ENCODE results near the gene PRR12.

Gene PRR12

DNA sequence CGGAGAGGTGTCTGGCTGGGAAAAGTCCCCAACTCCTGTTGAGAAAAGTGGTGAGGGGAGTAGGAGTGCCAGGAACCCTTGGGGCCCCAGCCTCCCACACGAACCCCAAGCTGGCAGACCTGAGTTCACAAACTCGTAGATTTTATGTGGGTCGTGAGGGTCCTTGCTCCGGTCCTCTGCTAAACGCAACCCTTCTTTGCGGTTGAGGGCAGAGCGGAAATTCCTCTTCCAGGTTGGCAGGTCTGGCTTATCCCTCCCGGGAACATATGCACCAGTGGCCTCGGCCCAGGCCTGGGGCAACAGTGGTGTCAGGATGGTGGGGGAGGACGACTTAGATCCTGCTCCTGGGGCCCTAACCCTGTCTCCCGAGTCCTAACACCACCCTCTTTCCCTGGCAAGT, 72.2 kb downstream of the PRR12 start:
- DNase-seq (ENCODE audit: low read depth, low spot score) = no peak

DNA sequence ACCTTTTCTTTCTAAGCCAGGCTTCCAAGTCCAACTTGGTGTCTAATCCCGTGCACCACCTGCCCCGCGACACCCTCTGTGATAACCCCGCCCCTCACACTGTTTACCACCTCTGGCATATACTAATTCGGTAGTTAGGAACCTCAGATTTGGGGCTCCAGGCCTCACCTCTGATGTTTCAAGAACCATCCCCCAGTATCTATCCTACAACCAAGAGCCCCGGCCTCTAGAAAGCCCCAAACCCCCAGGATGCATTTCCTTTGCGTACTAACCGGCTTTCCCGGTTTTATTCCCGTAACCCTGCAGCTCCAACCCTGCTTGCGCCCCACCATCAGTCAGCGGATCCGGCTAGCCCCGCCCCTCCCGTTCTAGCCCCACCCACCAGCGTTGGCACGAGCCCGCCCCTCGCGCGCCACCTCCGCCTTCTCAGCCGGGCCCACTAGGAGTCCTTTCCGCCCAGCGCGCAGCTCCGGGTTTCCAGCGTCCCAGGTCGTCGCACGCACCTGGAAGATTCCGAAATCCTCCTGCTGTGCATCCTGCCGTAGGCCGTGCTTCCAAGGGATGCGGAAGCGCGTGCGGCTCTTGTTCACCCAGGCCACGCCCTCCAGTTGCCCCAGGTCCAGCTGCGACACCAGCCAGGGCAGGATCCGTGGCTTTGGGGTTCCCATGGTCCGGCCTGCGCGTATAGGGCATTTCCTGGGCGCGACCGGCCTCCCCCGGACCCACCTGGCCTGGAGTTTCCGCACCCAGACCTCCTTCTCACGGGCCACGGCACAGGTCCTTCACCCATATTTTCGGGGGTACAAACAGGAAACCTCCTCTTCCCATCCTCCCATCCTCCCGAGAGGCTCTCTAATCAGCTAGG, 73.4 kb downstream of the PRR12 start:
- DNase-seq (ENCODE audit: low read depth, low spot score) = no peak

DNA sequence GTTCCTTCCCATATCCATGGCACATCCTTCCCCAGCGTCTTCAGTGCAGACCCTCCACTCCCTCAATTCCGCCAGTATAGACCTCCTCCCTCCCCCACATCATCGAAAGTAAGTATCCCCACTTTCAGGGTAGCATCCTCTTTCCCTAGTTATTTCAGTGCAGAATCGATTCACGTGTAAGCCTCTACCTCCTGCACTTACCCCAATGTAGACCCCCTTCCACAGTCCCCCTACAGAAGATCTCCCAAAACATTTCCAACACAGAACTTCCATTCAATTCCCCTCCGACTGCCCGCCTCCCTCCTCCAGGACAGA, 74.0 kb downstream of the PRR12 start:
- DNase-seq (ENCODE audit: low read depth, low spot score) = no peak

DNA sequence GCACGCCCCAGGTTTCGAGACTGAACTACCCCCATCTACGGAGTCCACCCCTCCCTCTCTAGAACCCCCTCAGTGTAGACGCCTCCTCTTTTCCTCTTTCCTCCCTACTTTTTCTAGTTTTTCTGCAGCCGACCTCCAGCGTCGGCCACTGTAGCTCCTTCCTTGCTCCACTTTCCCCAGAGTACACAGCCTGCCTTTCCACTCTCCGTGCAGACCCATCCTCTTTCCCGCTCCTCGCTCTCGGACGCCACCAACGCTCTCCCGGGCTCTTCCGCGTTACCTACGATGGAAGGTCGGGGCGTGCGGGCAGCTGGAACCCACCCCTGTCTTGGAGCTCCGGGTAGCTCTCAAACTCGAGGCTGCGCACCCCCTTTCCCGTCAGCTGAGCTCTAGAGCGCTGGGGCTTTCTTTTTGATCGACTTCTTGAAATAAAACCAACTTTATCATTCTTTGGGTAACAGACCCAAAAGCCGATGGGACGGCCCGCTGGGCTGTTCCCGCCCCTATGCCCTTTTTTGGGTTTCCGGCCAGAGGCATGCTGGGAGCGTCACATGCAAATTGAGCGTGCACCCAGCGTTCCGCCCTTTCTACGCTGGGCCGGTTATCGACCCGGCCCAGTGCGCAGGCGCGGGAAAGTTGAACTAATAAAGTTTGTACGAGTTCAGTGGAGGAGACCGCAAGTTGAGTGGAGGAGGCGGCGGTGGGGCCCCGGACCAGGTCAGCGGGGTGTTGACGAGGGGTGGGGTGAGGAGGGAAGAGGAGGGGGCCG, 74.6 kb downstream of the PRR12 start, which contains the start of the genes BCL2L12 and IRF3:
BCL2L12 (plus strand) TSS at position 583 of the 769 bp plus-strand sequence. CDS start 760 bp downstream, outside the sequence.
IRF3 (minus strand) TSS at position 507 of the 769 bp plus-strand sequence. CDS start 1,019 bp downstream, outside the sequence.
- peak; percentile 82 for DNase-seq (ENCODE audit: low read depth, low spot score)

DNA sequence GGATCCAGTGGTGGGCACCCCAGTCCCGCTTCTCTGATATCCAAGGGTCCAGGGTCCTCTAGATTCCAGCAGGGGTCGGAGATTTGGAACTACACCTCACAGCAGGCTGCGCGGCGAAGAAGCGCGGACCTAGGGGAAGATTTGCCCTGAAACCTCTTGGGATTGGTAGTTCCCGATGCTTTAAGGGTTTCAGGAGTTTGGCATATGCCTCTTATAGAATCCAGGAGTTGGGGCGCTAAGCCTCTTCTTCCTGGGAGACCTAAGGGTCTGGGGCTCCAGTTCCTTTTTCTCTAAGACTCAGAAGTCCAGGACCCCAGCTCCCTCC, 75.1 kb downstream of the PRR12 start:
- no peak for DNase-seq (ENCODE audit: low read depth, low spot score)

DNA sequence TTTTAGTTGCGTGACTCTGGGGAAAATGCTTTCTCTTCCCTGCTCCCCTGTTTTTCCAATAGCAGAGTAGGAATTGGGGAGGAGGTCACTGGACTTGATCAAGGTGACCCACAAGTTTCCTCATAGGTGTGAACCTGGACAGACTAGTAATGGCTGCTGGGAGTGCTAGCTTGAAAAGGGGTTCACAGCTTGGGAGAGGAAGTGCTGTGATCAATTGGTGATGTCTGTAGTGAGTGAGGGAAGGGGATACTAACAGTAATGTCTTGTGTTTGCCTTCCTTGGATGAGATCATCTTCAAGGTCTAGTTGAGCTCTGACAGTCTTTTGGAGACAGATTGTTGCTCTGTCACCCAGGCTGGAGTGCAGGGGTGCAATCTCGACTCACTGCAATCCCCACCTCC, 76.5 kb downstream of the PRR12 start:
- no peak for DNase-seq (ENCODE audit: low read depth, low spot score)

DNA sequence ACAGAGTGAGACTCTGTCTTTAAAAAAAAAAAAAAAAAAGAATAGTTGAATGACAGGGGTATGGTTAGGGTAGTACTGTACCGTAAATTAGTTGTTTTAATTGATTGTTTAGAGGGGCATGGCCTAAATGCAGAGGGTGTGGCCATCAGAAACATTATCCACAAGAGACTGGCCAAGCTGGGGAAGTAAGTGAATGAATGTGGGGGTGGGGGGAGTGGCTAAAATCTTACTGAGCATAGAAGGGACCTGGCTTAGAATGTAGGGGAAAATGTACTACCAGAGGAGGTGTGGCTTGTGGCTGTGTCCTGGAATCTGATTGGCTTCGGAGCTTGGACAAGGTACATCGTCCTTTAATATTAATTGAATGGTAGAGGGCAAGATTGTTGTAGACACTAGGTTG, 78.5 kb downstream of the PRR12 start:
- DNase-seq (ENCODE audit: low read depth, low spot score) = no peak

DNA sequence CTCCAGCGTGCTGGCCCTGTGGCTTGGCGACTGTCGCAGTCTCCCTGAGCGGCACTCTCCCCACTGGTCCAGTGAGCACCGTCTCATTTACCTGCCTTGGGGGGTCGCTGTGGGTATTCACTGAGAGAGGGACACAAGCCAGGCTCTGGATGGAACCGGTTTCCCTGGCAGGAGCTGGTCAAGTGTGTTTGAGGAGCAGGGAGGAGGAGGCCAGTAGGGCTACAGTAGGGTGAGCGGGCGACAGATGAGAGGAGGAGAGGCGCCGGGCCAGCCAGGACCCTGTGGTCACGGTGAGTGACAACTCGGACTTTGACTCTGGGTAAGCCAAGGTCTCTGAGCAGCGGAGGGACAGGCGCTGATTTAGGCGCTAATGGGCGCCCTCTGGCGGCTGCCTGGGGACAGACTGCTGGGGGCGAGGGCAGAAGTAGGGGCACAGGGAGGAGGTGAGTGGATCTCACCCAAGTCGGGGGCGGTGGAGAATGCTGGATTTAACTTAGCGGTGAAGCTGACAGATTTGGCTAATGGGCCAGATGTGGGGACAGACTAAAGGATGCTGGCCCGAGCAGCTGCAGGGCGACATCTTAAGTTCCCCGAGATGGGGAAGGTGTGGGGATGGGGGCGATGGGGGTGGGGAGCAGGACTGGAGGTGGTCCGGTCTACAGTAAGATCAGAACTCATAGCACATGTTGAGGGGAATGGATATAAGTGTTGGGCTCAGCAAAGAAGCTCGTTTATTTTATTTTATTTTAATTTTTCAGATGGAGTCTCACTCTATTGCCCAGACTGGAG, 81.3 kb downstream of the PRR12 start:
- no peak for DNase-seq (ENCODE audit: low read depth, low spot score)
